RKO (cell line): ENCODE measurements around the gene HSPA6.
"Not testable (repeated sequence)": the region's sequence is repeated elsewhere in the genome, so short reads cannot be mapped to it uniquely, and the experiment has no call there.

Experiments
- DNase-seq: peaks from one replicate; pipeline ENCODE4 v3.0.0-alpha.2; 2016; ENCODE audit warnings: low spot score

Gene HSPA6

GRCh38 chr1:161523817-161524741 lies at the start of gene HSPA6:
Gene HSPA6, plus strand, starts transcription at chr1:161524540. Its CDS starts 119 bp downstream, at chr1:161524659.
- peak; percentile 82 for DNase-seq

GRCh38 chr1:161477711-161478110 lies 46.6 kb upstream of the HSPA6 start:
- DNase-seq = not testable (repeated sequence)

- DNase-seq = no peak
Observed at GRCh38 chr1:161478985-161479384, 45.4 kb upstream of the HSPA6 start.

- DNase-seq = no peak
Observed at GRCh38 chr1:161480381-161481035, 43.8 kb upstream of the HSPA6 start.

GRCh38 chr1:161481624-161482392 lies 42.5 kb upstream of the HSPA6 start:
- no peak for DNase-seq

- DNase-seq = no peak
Observed at GRCh38 chr1:161482610-161483009, 41.7 kb upstream of the HSPA6 start.

- no peak for DNase-seq
Observed at GRCh38 chr1:161483361-161483760, 41.0 kb upstream of the HSPA6 start.

GRCh38 chr1:161484613-161485012 lies 39.7 kb upstream of the HSPA6 start:
- DNase-seq = no peak

- DNase-seq = peak; percentile 48
Observed at GRCh38 chr1:161486806-161487741, 37.3 kb upstream of the HSPA6 start.

GRCh38 chr1:161491472-161491871 lies 32.9 kb upstream of the HSPA6 start:
- DNase-seq = no peak

- no peak for DNase-seq
Observed at GRCh38 chr1:161492827-161493226, 31.5 kb upstream of the HSPA6 start.

- no peak for DNase-seq
Observed at GRCh38 chr1:161494091-161494735, 30.1 kb upstream of the HSPA6 start.

GRCh38 chr1:161495490-161495889 lies 28.9 kb upstream of the HSPA6 start:
- DNase-seq = no peak

- DNase-seq = no peak
Observed at GRCh38 chr1:161497961-161498360, 26.4 kb upstream of the HSPA6 start.

GRCh38 chr1:161498646-161499045 lies 25.7 kb upstream of the HSPA6 start:
- no peak for DNase-seq

- DNase-seq = no peak
Observed at GRCh38 chr1:161499099-161500039, 25.0 kb upstream of the HSPA6 start.

GRCh38 chr1:161501234-161501633 lies 23.1 kb upstream of the HSPA6 start:
- DNase-seq = no peak

GRCh38 chr1:161502181-161502580 lies 22.2 kb upstream of the HSPA6 start:
- no peak for DNase-seq

- DNase-seq = peak; percentile 63
Observed at GRCh38 chr1:161502641-161503393, 21.5 kb upstream of the HSPA6 start.
